ENCODE data around the gene NFU1.
A peak's percentile ranks its signal among the peaks of the same experiment; 100 is the strongest.

Gene NFU1

DNA sequence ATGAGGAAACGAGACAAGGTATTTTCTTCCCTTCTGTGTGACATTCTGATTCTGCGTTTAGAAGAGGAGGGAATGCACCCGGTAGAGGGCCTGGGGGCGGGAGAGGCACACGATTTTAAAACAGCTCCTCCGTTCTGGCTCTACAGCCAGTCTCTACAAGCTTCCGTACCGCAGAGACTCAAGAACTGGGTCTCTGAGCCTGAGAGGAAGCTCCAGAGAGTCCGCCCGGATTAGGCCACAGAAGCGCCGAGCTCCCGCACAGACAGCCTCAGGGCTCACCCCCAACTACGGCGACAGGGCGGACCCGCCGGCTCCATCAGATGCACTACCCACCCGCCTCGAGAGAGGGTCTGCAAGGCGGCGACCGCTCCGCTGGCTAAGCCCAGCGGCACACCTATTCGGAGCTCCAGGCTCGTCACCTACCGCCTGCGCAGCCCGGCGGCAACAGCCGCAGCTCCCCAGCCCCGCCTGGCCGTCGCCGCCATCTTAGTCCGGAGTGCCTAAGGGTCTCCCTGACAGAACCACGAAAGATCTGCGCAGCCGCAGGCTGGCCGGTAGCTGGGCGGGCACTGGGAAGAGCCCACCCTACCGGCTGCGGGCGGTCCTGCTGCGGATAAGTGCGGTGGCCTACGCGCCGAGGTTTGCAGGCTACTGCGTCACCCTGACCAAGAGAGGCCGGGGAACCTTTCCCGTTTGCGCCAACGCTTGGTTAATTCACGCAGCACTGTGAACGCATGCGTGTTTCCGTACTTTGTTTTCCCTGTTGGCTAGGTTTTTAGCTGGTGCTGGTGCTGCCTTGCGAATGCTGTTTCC is at the start of gene NFU1:
NFU1 (minus strand) TSS at position 498 of the 813 bp plus-strand sequence; CDS start at position 485, 13 bp downstream.
- DNase-seq (ENCODE audit: low spot score), result peak; percentile 99

GRCh38 chr2:69483696-69484095 is 46.5 kb upstream of the NFU1 start:
- no peak for DNase-seq (ENCODE audit: low spot score)

GRCh38 chr2:69483024-69483423 is 45.8 kb upstream of the NFU1 start:
- no peak for DNase-seq (ENCODE audit: low spot score)

- no peak for DNase-seq (ENCODE audit: low spot score)
Measured at GRCh38 chr2:69482471-69482870, 45.2 kb upstream of the NFU1 start.

GRCh38 chr2:69481421-69481820 is 44.2 kb upstream of the NFU1 start:
- DNase-seq (ENCODE audit: low spot score), result no peak

DNA sequence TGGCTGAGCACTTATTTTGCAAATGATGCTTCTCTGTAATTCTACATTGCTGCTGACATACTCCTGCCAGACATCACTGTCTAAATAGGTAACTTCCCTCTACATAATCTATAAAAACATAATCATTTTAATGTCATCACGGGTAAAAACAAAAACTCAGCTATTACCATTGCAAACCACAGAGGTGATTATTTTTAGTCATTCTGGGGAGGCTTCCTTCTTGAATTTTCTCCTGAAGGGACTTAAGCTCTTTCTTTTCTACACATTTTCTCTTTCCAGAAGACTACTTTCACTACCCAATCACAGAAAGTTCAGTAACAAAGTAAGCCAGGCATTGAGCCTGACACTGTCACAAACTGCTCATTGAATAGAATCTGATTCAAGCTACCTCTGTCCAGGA is 40.4 kb upstream of the NFU1 start:
- DNase-seq (ENCODE audit: low spot score), result no peak

DNA sequence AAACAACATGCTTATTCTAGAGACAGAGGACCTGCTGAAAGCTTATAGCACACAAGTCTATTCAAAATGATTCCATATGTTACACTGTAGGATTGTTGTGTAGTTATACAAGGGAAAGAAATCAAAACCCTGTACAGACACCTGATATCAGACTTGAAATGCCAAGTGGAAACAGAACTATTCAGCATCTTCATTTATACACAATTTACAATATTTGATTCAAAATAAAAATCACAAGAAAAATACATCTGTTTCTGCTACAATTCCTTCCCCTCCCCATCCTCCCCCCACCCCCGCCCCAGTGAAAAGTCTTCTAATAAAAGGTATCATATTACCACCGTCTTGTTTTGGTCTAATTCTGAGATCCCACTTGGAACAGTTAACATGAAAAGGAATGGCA is 37.5 kb upstream of the NFU1 start:
- no peak for DNase-seq (ENCODE audit: low spot score)

- DNase-seq (ENCODE audit: low spot score), result no peak
Measured at GRCh38 chr2:69471793-69472192, 34.6 kb upstream of the NFU1 start.

- no peak for DNase-seq (ENCODE audit: low spot score)
Measured at GRCh38 chr2:69470911-69471310, 33.7 kb upstream of the NFU1 start.

DNA sequence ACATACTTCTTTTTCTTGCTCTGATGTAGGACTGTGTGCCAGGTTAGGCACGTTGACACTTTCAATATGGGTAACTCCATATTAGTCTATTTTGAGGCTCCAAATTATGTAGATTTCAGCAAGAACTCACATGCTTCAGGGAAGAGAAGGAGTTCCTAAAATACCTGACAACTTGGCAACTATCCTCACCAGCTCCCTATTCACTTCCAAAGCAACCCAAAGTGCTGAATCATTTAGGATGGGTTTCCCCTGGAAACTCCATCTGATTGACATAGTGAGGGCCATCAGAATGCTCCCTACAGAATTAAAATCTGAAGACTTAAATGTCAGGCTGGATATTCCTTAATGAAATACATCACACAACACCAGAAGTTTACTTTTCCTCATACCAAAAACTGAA is 32.5 kb upstream of the NFU1 start:
- no peak for DNase-seq (ENCODE audit: low spot score)

GRCh38 chr2:69469375-69469774 is 32.1 kb upstream of the NFU1 start:
- no peak for DNase-seq (ENCODE audit: low spot score)

DNA sequence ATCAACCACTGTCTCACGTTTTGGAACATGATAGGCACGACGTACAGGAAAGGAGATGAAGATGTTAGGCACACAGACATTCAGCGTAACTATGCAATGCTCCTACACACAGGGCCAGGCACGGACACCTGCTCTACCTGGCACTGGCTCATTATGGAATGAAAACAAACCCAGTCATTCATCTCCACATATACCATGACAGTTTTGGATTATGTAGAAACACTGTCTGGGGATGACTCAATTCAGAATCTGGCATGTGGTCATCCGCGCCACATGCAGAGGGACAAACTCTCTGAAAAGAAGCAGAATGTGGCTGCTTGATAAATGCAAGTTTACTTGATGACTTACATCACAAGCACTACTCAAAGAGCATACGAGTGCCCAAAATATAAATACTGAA is 29.5 kb upstream of the NFU1 start:
- no peak for DNase-seq (ENCODE audit: low spot score)

- no peak for DNase-seq (ENCODE audit: low spot score)
Measured at GRCh38 chr2:69465513-69466456, 28.6 kb upstream of the NFU1 start.

DNA sequence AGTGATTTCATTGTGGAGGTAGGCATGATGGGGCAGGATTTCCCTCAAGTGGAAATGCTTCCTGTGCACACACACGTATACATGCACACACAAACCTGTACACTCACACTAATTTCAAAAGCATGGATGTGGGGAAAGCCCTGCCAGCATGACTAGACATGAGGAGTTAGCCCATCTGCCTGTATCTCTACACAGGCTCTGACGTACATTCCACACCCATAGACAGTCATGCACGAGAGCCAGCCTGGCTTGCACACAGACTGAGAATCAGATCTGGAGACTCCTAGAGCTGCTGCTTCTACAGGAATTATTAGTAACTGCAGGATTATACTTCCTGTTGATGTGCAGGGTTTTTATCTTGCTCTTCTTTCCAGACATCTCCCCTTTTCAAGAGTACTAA is 27.3 kb upstream of the NFU1 start:
- DNase-seq (ENCODE audit: low spot score), result peak; percentile 81

DNA sequence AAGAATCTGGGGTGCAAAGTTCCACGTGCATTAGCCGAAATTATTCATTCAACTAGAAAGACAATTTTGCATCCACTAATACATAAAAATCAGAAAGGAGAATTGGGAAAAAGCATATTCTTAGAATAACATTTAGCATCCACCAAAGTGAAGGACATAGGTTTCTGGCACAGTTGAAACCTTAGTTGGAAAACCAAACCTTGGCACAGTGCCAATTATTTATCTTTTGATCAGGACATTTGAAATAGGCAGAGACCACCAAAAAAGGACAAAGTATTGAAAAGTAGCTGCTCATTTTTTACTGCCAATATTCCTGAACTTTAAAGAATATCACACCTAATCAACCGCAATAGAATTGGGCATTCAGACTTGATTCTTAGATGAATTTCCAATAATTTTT is 25.5 kb upstream of the NFU1 start:
- DNase-seq (ENCODE audit: low spot score), result no peak

GRCh38 chr2:69461404-69461803 is 24.2 kb upstream of the NFU1 start:
- DNase-seq (ENCODE audit: low spot score), result no peak

GRCh38 chr2:69459936-69460335 is 22.7 kb upstream of the NFU1 start:
- no peak for DNase-seq (ENCODE audit: low spot score)

DNA sequence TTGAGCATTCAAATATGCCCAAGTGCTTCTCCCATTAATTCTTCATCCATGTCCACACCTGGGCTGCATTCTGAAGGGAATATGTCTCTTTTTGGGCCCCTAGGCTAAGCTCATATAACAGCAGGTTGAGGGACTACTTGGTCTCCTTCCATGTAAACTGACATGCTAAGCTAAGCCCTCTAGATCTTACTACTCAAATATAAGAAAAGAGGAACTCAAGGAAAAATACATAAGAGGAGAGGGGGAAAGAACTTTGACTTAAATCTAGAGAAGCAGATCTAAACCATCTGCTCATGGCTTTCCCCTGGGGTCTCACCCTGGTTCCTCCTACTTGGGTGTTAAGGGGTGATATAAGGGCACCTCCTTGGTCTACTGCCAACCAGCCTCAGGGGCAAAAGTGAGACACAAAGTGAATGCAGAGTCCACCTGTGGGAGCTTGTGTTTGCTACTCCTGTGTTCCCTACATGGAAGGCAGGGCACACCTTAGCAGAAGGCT is 19.8 kb upstream of the NFU1 start:
- DNase-seq (ENCODE audit: low spot score), result no peak

DNA sequence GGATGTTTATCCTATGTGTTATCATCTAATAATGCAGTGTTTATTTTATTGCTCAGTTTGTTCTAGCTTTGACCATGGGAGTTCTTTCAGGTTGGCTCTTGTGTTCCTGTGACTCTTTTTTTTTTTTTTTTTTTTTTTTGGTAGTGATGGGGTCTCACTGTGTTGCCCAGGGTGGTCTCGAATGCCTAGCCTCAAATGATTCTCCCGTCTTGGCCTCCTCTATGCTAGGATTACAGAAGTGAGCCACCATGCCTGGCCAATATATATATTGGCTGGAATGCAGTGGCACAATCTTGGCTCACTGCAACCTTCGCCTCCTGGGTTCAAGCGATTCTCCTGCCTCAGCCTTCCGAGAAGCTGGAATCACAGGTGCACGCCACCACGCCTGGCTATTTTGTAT is 18.9 kb upstream of the NFU1 start:
- DNase-seq (ENCODE audit: low spot score), result no peak

- no peak for DNase-seq (ENCODE audit: low spot score)
Measured at GRCh38 chr2:69454976-69455375, 17.7 kb upstream of the NFU1 start.

- DNase-seq (ENCODE audit: low spot score), result no peak
Measured at GRCh38 chr2:69453475-69454129, 16.4 kb upstream of the NFU1 start.

DNA sequence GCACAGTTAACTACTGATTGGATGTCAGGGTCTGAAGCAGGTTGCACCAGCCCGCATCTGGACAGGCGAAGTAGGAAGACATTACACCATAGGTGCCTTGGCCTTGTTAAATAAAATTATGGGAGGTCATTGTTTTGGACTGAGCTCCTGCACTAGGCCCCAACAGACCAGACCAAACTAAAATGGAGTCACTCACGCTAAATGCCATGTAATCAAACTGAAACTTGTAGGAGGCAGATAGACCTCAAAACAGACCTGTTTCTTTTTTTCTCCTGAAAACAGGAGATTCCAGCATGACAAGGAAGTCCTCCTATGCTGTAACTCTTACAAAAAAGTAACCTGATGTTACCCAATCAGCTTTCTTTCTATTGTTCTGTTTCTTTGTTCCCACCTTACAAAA is 15.5 kb upstream of the NFU1 start:
- no peak for DNase-seq (ENCODE audit: low spot score)
